ENCODE data around the gene DGKB.

Gene DGKB

DNA sequence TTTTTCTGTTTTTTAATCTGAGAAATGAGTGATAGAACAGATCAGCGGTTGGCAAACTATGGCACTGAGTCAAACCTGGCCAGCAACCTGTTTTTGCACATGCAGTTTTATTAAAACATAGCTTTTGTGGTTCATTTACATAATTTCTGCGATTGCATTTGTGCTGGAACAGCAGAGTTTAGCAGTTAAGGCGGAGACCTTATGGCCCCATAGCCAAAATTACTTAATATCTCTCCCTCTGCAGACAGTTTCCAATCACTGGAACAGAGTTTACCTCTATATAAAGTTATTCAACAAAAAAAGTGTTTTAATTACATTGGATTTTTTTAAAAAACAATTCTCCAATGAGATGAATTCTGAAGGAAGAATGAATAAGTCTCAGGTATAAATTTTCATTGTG, 212.1 kb downstream of the DGKB start:
- no peak for DNase-seq (ENCODE audit: low read depth, low spot score)

DNA sequence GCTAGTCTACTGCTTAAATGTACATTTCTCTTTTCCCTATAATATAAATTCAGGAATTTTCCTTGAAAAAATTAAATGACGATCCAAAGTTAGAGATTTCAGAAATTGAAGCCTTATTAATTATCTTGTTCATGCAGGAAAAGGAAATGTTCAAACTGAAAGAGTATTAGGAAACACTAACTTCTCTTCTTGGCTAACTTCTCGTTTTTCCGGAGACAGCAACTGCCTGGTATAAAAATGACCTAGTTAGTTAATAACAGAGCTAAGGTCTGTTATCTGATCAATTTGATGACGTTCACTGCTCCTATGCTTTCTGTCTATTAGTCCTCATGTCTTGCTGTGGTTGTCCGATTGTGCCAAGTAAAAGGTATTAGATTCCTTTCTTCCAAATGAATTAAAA, 212.5 kb downstream of the DGKB start:
- DNase-seq (ENCODE audit: low read depth, low spot score), result no peak

DNA sequence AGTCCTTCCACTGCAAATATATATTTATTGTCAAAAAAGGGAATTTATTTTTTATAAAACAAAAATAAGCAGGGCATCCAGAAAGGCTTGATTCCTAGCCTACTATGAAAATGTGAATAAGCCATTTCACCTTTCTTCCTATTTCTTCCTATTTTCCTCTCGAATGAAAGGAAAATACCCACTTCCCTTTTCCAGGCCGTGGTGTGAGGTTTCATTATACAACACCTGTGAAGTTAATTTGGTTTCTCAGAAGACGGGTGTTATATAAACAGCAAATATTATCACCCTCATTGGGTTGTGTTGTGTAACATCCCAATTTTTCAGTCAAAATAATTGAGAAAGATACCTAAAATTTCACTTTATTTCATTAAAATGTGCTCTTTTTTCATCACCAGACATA, 214.3 kb downstream of the DGKB start:
- DNase-seq (ENCODE audit: low read depth, low spot score), result no peak

DNA sequence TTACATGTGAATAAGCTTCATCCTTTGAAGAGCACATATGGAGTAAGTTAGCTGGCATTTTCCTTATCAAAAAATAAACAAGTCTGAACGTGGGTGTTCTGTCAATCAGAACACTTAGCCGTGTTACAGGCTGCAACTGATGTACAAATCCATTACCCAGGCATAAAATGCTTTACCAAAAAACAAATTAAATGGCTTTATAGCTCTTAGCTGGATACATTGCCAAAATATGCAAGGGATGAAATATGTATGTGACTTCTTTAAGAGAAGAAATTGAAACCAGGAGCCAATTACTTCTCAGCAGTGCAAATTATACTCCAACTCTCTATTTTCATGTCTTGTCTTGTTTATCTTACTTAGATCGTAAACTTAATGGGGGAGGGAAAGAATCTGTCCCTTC, 214.8 kb downstream of the DGKB start:
- DNase-seq (ENCODE audit: low read depth, low spot score), result peak; percentile 54

DNA sequence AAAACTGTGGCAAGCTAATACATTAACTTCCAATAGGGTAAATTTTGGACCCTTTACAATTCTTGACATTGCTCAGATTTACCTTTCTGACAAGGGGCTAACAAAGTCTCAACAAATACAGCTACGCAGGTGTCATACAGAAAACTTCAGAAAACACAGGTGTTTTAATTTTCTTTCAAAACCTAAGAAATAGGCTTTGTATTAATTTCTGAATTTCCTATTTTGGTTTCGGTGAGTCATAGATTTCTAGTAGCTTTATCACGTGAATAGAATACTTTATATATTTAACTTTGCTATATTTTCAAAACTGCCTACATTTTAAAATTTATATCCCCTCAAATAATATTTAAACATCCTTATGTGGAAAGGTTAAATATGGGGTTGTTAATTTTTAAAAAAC, 215.3 kb downstream of the DGKB start:
- DNase-seq (ENCODE audit: low read depth, low spot score), result no peak

DNA sequence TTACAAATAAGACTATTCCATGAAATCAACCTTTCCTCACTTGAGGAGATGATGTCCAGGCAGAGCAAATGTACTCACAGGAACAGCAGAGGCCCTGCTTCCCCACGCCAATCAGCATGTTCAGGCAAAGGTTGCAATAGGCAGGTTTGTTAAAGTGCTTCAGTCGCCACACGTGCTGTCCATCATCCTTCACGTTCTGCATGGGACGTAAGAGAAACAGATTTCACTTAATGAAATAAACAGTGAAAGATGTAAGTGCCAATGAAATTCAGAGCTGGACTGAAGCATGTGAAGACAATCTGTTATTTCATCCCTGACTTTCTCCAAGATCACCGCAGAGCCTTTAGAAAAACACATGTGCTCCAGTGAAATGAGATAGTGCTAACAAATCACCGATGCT, 217.4 kb downstream of the DGKB start:
- no peak for DNase-seq (ENCODE audit: low read depth, low spot score)

DNA sequence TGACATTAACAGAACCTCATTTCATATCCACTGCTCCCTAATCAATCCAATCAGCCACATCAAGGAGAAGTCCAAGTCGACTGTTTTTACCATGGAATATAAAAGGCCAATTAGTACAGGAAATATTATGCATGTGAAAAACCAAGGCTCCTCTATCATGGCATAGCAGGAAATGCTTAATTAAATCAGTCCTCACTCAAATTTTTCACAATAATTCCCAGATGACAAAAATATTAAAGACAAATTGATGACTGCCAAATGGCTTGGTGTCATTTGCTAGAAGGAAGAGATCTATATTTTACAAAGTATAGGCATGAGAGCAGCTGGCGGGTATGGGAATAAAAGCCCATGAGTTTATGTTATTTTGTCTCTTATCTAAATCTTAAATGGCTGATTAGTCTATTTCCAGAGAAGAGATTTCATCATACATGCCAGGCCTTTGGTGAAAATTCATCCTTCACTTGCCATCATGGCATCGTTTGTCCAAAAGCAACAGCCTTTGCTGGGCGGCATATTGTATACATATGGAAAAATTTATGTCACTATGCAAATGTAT, 219.6 kb downstream of the DGKB start:
- no peak for DNase-seq (ENCODE audit: low read depth, low spot score)

DNA sequence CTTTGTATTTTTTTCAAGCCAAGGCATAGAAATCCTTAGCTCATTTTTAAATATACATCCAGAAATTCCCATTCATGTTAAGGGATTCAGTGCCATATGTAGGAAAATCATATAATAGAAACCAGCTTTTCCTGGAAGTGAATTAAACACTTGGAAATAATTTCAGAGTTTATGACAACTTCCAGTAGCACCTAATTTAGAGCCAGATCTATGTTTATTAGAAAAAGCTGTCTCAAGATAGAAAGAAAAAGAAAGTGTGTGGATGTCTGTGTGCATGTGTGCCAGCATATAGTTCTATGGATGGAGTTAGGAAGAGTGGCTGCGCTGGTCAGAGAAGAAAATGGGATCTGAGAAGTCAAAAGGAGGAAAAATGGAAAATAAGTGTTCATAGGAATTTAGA, 225.7 kb downstream of the DGKB start:
- DNase-seq (ENCODE audit: low read depth, low spot score), result no peak

DNA sequence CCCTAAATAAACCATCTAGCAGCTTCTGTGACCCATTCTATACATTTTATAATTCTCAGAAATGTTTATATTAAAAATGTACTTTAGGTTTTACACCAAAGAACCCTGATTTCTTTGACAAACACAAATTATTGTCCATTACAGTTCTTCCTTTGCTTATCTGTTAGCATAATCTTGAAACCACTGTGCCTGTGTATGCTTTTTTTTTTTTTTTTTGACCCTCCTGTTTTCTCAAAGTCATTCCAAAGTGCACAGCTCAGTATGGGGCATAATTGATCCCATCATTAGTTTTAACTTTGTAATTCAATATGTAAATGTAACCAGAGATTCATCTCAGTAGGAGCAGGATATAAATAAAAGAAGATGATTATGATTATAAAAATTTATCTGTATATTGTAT, 229.3 kb downstream of the DGKB start:
- no peak for DNase-seq (ENCODE audit: low read depth, low spot score)

DNA sequence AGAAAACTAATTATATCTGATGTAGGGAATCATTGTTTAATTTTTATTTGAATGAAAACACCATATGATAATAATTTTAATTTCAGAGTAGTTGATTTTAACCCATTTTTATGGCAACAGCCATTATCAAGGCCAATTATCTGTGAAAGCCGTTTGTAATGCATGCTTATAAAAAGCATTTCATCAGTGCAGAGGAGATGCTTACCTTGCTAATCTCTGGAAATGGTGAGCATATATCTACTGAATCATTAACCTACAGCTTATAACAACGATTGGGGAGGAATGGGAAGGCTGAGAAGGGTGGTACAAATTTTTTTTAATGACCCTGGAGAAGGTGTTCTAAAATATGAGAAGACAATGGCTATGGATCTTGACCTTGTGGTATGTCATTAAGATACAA, 235.6 kb downstream of the DGKB start:
- no peak for DNase-seq (ENCODE audit: low read depth, low spot score)

DNA sequence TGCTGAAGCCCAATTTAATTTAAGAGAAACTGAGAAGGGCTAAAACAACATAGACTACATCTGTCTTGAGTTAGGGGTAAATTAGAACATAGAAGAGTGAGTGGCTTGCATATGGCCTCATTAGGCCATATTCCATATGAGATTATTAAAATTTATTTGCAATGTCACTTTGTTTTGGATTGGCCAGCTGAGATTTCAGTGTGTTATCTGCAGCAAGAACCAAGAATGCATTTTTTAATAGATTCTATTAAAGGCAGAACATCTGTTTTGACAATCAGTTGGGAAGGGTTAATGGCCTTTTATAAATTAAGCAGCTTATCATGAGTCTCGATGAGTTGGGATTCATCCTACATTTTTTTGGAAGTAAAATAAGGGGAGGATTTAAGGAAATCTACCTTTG, 236.2 kb downstream of the DGKB start:
- DNase-seq (ENCODE audit: low read depth, low spot score), result no peak

DNA sequence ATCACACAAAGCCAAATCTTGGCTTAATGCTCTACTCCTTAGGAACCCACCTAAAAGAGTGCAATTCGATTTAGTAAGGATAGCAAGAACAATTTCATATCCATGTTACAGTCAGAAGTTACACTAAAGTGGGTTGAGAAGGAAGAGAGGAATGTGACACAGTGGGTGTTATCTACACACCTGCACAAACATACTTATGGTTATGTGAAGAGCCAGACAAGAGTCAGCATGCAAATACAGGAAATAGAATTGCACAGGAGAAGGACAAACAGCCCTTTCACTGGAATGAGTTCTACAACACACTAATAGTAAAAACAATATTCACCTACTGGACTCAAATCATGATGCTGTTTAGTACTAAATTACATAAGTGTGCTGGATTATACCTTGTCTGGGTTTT, 262.8 kb downstream of the DGKB start:
- no peak for DNase-seq (ENCODE audit: low read depth, low spot score)

DNA sequence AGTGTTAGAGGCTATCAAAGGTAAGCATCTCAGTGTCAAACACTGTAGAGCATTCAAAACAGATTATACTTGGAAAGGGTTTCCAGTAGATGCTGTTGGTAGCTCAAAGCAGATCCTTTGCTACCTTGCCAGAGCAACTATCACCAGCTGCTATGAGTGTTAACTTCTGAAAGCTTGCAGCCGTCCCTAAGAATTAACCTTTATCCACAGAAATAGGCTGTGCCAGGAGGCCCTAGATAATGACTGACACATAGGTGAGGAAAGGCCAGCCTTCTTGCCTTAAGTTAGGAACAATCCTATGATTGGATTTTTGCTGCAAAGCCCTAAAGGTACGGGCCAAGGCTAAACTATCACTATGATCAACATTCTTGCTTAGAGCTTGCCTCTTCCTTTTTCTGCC, 263.2 kb downstream of the DGKB start:
- no peak for DNase-seq (ENCODE audit: low read depth, low spot score)

DNA sequence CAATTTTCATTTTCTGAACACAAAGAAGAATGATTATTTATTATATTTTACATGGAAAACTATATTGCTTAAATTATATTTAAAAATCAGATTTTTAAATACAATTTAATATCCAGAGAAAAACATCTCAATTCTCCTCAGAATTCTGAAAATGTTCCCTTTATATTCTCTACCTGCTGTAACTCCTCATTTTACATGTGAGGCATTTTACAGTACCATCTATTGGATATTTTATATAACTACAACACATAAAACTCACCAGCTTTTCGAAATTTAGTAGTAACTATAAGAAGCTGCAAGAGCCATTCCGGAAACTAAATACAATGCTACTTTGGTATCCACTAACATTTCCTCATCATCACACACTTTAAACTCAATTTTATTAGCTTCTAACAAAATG, 264.6 kb downstream of the DGKB start:
- no peak for DNase-seq (ENCODE audit: low read depth, low spot score)

DNA sequence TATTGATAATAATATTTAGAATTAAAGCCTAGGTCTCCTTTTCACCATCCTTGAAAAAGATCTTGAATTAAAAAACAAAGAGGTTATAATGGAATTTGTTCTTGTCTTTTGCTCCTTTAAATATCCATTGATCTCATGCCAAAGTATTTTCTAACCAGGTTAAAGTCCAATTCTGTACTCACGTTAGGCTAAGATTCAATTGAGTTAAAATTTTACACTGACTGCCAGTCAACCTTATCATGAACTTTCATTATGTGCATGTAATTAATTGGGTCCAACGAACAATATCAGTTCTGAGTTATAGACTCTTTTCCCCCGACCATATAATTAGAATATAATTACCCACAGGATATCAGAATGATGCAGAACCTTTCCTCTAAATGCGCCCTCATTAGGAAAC, 266.6 kb downstream of the DGKB start:
- DNase-seq (ENCODE audit: low read depth, low spot score), result no peak

DNA sequence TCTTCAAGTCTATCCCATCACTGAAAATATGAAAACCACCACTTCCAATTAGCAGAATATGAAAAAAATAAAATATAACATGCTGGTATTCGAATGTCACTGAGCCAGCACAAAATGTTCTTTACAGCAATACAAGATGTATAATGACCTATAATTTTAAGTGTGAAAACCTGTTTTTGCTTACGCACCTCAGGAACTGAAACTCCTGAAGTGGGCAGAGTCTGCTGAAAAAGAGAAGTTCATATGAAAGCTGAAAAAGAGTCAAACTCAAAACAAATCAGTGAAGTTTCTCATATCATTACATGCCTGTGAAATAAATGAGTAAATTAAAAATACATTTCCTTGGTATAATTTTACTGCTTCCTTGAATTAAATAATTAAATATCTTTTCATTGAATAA, 272.5 kb downstream of the DGKB start:
- no peak for DNase-seq (ENCODE audit: low read depth, low spot score)

DNA sequence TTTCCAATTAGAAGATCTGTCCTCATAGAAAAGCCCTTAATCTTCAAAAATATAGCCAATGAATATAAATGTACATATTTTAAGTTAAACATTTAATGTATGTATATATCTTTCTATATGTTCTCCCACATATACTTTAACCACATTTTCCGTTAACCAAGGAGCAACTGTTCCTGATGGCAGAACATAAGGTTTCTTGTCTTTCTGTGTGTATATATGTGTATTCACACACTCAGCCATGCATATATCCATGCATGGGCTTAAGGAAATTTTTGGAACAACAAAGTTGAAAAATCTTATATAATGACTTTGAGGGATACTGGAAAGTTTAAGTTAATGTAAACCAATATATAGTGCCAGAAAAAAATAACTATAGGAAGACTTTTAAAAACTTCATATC, 274.0 kb downstream of the DGKB start:
- DNase-seq (ENCODE audit: low read depth, low spot score), result no peak

DNA sequence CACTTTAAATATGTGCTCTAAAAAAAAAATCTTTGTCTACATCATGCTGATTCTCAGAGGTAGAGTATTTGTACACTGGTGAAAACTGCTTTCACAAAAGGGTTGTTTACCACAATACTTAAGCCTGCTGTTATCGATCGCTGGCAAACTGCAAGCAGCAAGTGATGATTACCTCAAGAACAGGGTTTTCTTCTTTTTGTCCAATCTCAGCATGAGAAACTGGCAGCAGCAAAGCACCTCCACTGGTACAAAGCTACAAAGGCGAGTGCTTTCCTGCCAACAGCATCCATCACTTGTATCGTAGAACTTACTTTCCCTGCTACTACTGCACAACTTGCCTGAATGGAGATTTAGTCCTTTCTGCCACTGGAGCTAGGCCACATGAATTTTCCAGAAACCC, 276.5 kb downstream of the DGKB start:
- no peak for DNase-seq (ENCODE audit: low read depth, low spot score)

DNA sequence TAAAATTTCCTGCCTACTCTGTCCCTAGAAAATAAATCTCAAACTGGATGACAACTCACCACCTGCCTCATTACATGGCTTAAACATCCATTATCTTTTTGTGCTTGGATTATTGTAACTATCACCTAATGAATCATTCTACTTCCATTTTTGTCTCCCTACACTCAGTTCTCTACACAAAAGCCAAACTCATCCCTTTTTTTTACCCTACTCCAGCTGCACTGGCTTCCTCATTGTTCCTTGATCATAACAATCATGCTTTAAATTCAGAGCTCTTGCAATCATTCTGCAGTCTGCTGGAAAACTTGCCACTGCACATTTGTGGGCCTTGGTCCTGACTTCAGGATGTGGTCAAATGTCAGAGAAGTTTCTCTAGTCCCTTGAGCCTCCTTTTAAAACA, 280.0 kb downstream of the DGKB start:
- DNase-seq (ENCODE audit: low read depth, low spot score), result no peak

DNA sequence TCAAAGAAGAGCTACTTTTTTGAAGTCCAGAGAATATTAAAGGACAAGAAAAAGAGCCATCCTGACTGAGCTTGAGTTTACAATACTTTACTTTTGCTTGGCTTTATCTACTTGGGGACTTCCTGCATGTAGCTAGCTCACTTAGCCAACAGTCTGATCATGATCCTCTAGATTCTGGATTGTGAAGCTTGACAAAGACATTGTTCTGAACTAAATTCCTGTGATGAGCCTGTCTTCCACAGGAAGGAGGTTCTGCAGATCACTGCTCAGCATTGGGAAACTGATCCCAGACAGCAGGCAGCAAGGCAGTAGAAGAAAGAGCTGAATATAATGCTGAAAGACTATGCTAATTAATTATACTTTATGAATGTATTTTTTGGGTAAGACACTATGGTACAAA, 296.4 kb downstream of the DGKB start:
- peak; percentile 51 for DNase-seq (ENCODE audit: low read depth, low spot score)

DNA sequence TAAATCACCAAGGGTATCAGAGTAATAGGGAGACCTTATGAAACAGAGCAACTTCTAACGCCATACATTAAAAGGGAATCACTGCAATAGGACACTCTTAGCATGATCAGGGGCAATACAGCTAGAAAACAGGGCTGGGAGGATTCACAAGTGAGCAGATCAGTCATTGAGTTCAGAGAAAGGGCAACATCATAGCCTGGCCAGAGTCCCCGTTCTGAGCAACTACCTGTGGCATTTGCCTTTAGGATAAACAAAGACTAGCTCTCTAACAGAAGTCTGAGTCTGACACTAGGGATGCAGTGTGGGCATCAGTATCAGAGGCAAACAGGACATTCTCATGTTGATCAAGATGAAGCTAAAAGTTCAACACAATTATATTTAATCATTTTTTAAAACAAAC, 297.9 kb downstream of the DGKB start:
- peak; percentile 65 for DNase-seq (ENCODE audit: low read depth, low spot score)

DNA sequence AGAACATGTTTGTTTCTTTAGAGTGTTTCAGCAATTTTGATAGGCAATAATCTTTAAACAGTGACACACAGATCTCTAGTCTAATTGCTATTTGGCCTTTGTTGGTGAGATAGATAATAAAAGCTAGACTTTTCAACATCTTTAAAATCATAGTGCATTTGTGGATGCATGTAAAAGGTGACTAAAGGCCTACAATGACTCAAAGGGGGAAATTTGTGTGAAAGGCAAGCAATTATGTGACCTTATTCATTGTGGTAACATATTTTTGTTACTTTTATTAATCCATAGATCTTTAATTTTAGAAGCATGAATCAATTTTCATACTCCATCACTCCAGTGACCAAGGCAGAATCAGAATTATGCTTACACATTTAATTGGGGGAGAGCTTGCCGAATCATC, 299.7 kb downstream of the DGKB start:
- DNase-seq (ENCODE audit: low read depth, low spot score), result no peak

DNA sequence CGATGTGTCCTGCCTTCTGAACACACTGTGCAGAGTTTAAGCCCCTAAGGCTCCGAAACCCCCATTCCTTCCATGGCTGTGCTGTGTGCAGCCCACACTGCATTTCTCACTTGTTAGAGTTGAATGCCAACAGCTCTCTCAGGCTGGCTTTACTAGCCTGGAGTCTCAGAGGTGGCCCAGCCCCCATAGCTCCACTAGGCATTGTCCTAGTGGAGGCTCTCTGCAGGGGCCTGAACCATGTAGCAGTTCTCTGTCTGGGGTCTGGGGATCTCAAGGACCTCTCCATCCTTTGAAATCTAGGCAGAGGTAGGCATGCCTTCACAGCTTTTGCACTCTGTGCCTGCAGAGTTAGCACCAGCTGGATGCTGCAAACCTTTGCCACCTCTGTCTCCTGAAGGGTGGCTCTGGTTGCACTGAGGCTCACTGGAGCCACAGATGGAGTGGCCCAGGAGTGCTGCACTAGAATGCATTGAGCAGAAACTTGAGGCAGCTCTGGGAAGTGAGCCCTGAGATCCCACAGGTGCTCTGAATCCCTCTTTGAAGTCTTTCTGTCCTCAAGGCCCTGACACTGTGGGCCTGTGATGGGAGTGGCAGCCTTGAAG, 301.7 kb downstream of the DGKB start:
- no peak for DNase-seq (ENCODE audit: low read depth, low spot score)

DNA sequence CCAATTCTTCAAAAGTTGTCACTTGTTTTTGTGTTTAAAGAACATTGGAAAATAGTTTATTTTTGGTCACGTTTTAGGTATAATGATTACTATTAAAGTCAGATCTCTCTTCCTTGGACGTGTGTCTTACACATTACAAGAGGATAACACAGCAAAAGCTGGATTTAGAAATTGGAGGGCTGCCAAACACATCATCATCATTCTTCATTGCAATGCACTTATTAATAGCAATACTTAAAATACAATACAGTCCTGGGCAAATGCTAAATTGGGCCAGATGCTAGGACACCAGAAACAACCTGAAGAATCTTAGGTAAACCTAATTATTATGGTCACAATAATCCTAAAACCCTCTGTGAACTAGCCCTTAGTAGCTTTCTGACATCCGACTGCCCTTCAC, 303.6 kb downstream of the DGKB start:
- DNase-seq (ENCODE audit: low read depth, low spot score), result no peak
